ENCODE data around the gene MMP25.

- TF ChIP-seq SIN3A (IDR thresholded peaks at IDR 0.05; ENCODE audit: borderline replicate concordance, insufficient read depth, low read depth, low read length): no peak
- no peak for TF ChIP-seq CTCF (IDR thresholded peaks at IDR 0.05)
- no peak for TF ChIP-seq POLR2AphosphoS5 (IDR thresholded peaks at IDR 0.05; ENCODE audit: low read depth, low read length)
- TF ChIP-seq REST (IDR thresholded peaks at IDR 0.05; ENCODE audit: insufficient read depth in 1 of 2, low read depth in 2 of 2, low read length in 1 of 2): no peak
These were observed 42.0 kb upstream of the MMP25 start for GRCh38 chr16:3004319-3004718.

All from Panc1 (cell line).